GM18499 (cell line): ENCODE results near the gene CYP17A1.

Experiments used
- ATAC-seq: cut with Tn5 transposase; IDR thresholded peaks from one replicate; pipeline ENCODE4 v1.9.1; 2021; ENCODE audit warnings: moderate number of reproducible peaks; ENCODE audit not compliant: insufficient read depth, unreplicated experiment

CYP17A1 gene

GRCh38 chr10:102781090-102781920 is 55.9 kb downstream of the CYP17A1 start:
- ATAC-seq = no peak
